NB4 (cell line): ENCODE measurements around the gene KLF11.
A peak's percentile ranks its signal among the peaks of the same experiment; 100 is the strongest.
"Not testable (repeated sequence)": the region's sequence is repeated elsewhere in the genome, so short reads cannot be mapped to it uniquely, and the experiment has no call there.

Source experiments
- DNase-seq: peaks from one replicate; pipeline ENCODE4 v3.0.0; 2010; ENCODE audit warnings: low read depth
- H3K4me3 ChIP-seq: one replicate; pipeline ENCODE4 v1.5.1; 2011; ENCODE audit warnings: mild to moderate bottlenecking, low read depth, low read length, moderate library complexity
- MYC ChIP-seq: IDR thresholded peaks from 2 replicates; pipeline ENCODE4 v1.6.1; 2011; ENCODE audit warnings: low read depth, low read length
- POLR2A ChIP-seq: IDR thresholded peaks from 2 replicates; pipeline ENCODE4 v1.6.1; 2011; ENCODE audit warnings: mild to moderate bottlenecking; ENCODE audit not compliant: insufficient read length; ENCODE audit errors: extremely low read depth
- TF ChIP-seq, protein P1 (sequence below): IDR thresholded peaks from 2 replicates; pipeline ENCODE4 v1.6.1; 2011; ENCODE audit warnings: low read depth, low read length
- TF ChIP-seq, protein P2 (sequence below): IDR thresholded peaks from one replicate; pipeline ENCODE4 v1.5.1; 2012; ENCODE audit warnings: low read depth, low read length

Gene KLF11

GRCh38 chr2:10085043-10085667 is 41.8 kb downstream of the KLF11 start:
- TF ChIP-seq POLR2A = no peak
- TF ChIP-seq, protein P1, sequence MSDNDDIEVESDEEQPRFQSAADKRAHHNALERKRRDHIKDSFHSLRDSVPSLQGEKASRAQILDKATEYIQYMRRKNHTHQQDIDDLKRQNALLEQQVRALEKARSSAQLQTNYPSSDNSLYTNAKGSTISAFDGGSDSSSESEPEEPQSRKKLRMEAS = no peak
- TF ChIP-seq, protein P2, sequence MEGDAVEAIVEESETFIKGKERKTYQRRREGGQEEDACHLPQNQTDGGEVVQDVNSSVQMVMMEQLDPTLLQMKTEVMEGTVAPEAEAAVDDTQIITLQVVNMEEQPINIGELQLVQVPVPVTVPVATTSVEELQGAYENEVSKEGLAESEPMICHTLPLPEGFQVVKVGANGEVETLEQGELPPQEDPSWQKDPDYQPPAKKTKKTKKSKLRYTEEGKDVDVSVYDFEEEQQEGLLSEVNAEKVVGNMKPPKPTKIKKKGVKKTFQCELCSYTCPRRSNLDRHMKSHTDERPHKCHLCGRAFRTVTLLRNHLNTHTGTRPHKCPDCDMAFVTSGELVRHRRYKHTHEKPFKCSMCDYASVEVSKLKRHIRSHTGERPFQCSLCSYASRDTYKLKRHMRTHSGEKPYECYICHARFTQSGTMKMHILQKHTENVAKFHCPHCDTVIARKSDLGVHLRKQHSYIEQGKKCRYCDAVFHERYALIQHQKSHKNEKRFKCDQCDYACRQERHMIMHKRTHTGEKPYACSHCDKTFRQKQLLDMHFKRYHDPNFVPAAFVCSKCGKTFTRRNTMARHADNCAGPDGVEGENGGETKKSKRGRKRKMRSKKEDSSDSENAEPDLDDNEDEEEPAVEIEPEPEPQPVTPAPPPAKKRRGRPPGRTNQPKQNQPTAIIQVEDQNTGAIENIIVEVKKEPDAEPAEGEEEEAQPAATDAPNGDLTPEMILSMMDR = no peak
- no peak for TF ChIP-seq MYC
- H3K4me3 ChIP-seq = no peak overlapping the region
- DNase-seq = no peak

DNA sequence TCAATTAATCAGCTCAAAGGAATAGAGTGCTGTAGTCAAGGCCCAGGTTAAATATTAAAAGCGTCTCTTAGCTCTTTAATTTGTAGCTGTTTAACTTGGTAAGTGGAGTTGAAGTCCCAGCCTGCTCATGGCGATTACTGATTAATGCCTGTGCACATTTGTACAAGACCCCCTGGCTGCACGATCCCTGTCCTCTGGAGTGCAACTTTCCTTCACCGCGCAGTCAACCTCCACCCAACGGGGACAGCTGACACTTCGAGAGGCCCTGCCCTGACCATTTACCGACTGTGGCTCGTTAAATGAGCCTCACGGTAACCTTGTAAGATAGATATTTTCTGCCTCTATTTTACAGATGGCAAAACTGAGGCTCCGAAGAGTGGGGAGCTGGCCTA is 42.3 kb downstream of the KLF11 start:
- no peak for DNase-seq
- TF ChIP-seq, protein P1 = no peak
- no peak for TF ChIP-seq POLR2A
- no peak for TF ChIP-seq MYC
- TF ChIP-seq, protein P2 = no peak
- no peak overlapping the region for H3K4me3 ChIP-seq

DNA sequence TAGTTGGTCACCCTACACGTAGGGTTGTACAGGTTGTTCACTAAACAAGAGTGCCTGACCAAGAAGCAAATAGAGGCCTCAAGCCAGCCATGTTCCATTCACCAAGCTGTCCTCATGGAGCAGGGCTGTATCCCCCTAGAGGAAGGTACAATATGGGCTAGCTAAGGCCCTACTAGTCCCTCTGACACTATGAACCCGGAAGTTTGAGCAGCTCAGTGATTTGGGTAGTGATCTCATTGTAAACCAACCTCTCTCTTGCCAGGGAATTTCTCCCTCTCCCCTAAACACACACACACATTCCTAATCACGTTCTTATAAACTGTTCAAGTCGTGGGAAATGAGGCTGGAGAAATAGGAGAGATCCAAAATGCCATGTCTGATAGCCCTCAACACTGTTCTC is 43.6 kb downstream of the KLF11 start:
- DNase-seq = no peak
- TF ChIP-seq, protein P1 = no peak
- TF ChIP-seq POLR2A (no peak), MYC (no peak)
- TF ChIP-seq, protein P2 = no peak
- no peak overlapping the region for H3K4me3 ChIP-seq

GRCh38 chr2:10087360-10087759 is 44.0 kb downstream of the KLF11 start:
- no peak for TF ChIP-seq POLR2A
- no peak for DNase-seq
- no peak overlapping the region for H3K4me3 ChIP-seq

DNA sequence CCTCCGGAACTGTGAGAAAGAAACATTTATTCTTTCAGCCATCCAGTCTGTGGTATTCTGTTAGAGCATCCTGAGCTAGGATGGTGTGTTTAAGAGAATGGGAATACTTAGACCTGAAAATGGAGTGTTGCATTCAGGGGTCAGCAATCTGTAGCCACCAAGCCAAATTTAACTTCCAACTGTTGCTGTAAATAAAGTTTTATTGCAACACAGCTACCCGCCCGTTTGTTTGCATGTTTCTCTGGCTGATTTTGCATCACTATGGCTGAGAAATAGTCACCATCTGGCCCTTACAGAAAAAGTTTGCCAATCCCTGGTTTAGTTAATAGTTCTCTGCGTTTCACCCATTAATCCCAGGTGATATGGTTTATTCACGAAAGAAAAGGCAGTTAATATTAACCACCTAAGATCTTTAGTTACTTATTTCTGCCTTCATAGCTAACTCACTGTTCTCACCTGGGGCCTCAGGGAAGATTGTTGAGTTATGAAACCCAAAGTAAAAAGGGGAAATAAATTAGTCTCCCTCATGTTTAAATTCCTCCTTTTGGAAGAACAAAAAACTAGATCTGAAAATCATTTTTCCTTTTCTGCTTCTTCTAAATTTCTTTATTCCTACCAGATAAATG is 46.3 kb downstream of the KLF11 start:
- H3K4me3 ChIP-seq = no peak overlapping the region
- TF ChIP-seq, protein P2 = no peak
- TF ChIP-seq MYC (no peak), POLR2A (no peak)
- TF ChIP-seq, protein P1 = no peak
- DNase-seq = no peak

- no peak overlapping the region for H3K4me3 ChIP-seq
- TF ChIP-seq, protein P2 = no peak
- no peak for TF ChIP-seq POLR2A
- TF ChIP-seq MYC = no peak
- TF ChIP-seq, protein P1 = no peak
- peak; percentile 45 for DNase-seq
These were observed 48.0 kb downstream of the KLF11 start for GRCh38 chr2:10091182-10091888.

DNA sequence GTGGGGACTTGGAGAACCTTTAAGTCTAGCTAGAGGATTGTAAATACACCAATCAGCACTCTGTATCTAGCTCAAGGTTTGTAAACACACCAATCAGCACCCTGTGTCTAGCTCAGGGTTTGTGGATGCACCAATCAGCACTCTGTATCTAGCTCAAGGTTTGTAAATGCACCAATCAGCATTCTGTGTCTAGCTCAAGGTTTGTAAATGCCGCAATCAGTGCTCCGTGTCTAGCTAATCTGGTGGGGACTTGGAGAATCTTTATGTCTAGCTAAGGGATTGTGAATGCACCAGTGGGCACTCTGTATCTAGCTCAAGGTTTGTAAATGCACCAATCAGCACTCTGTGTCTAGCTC is 48.5 kb downstream of the KLF11 start:
- not testable (repeated sequence) for DNase-seq, H3K4me3 ChIP-seq
